CD14-positive monocyte (primary cell): Measurements from ENCODE around the gene HMCN1. TPM values are rescaled to one million over a fixed set of nuclear protein-coding genes. Genes with fewer than 3 reads are reported as not detected.

ENCODE experiments used
- DNase-seq, 3 donors: peaks; one replicate each; pipeline ENCODE4 v3.0.0-alpha.2; 2011 to 2022
- H2AFZ ChIP-seq: 2 replicates; pipeline ENCODE4 v1.6.0; 2012; ENCODE audit warnings: mild to moderate bottlenecking, low read depth, low read length, inconsistent platforms; ENCODE audit not compliant: insufficient read depth, poor library complexity, severe bottlenecking
- H3K27ac ChIP-seq, 2 donors: 1 replicate in 1 of 2; 2 replicates in 1 of 2; pipeline ENCODE4 v1.5.1; 2012 to 2013; ENCODE audit warnings: low read length in 2 of 2, control low read depth in 1 of 2, inconsistent platforms in 1 of 2, low read depth in 1 of 2, mild to moderate bottlenecking in 1 of 2
- H3K27me3 ChIP-seq, 2 donors: one replicate each; pipeline versions ENCODE4 v1.6.0 to v1.6.1; 2011 to 2013; ENCODE audit warnings: low read length in 2 of 2; ENCODE audit not compliant: control insufficient read depth in 2 of 2, insufficient read depth in 2 of 2
- H3K36me3 ChIP-seq, 2 donors: replicated peaks in 1 of 2; 1 replicate in 1 of 2; 2 replicates in 1 of 2; pipeline versions ENCODE4 v1.5.1 to v1.6.1; 2012 to 2013; ENCODE audit warnings: low read length in 2 of 2, control low read depth in 1 of 2, inconsistent platforms in 1 of 2, mild to moderate bottlenecking in 1 of 2; ENCODE audit not compliant: insufficient read depth in 2 of 2, control insufficient read depth in 1 of 2
- H3K4me1 ChIP-seq, 2 donors: 1 replicate in 1 of 2; 2 replicates in 1 of 2; pipeline versions ENCODE4 v1.5.1 to v1.6.1; 2012 to 2013; ENCODE audit warnings: low read length in 2 of 2, control low read depth in 1 of 2, inconsistent platforms in 1 of 2, mild to moderate bottlenecking in 1 of 2, moderate library complexity in 1 of 2; ENCODE audit not compliant: insufficient read depth in 2 of 2, control insufficient read depth in 1 of 2
- H3K4me2 ChIP-seq: replicated peaks from 2 replicates; pipeline ENCODE3; 2012; ENCODE audit warnings: low read length, moderate library complexity, mild to moderate bottlenecking; ENCODE audit not compliant: poor library complexity, severe bottlenecking; ENCODE audit errors: extremely low read depth
- H3K4me3 ChIP-seq, 3 experiments: fragments of 200-600 bp in 1 of 3; sonication (generic) in 1 of 3; replicated peaks in 1 of 3; 1 replicate in 2 of 3; 2 replicates in 1 of 3; pipeline ENCODE4 v1.5.1; 2011 to 2013; ENCODE audit warnings: low read length in 3 of 3, mild to moderate bottlenecking in 3 of 3, control low read depth in 2 of 3, low read depth in 2 of 3, inconsistent platforms in 1 of 3, moderate library complexity in 1 of 3
- H3K79me2 ChIP-seq: 2 replicates; pipeline ENCODE4 v1.6.0; 2012; ENCODE audit warnings: mild to moderate bottlenecking, control low read depth, inconsistent platforms, low read length, moderate library complexity; ENCODE audit not compliant: insufficient read depth
- H3K9ac ChIP-seq: 2 replicates; pipeline ENCODE4 v1.6.0; 2017; ENCODE audit warnings: low read length, mild to moderate bottlenecking; ENCODE audit not compliant: insufficient read depth, poor library complexity, severe bottlenecking
- H3K9me3 ChIP-seq, 2 donors: replicated peaks in 1 of 2; 1 replicate in 1 of 2; 2 replicates in 1 of 2; pipeline versions ENCODE4 v1.5.1 to v1.6.1; 2012 to 2013; ENCODE audit warnings: low read length in 2 of 2, control low read depth in 1 of 2; ENCODE audit not compliant: control insufficient read depth in 1 of 2, insufficient read depth in 1 of 2
- H4K20me1 ChIP-seq: 2 replicates; pipeline ENCODE4 v1.6.0; 2012; ENCODE audit warnings: mild to moderate bottlenecking, low read length, control low read depth, moderate library complexity; ENCODE audit not compliant: insufficient read depth
- H3K27ac Mint-ChIP-seq, 7 donors: one replicate each; pipeline ENCODE4 v1.8.0; 2020; ENCODE audit warnings: mild to moderate bottlenecking in 7 of 7, mixed read lengths in 7 of 7, moderate library complexity in 6 of 7, inconsistent platforms in 2 of 7
- H3K27me3 Mint-ChIP-seq, 3 donors: one replicate each; pipeline ENCODE4 v1.8.0; 2021 to 2022; ENCODE audit warnings: low read depth in 3 of 3, mild to moderate bottlenecking in 3 of 3, mixed read lengths in 3 of 3, moderate library complexity in 3 of 3, inconsistent platforms in 1 of 3
- H3K36me3 Mint-ChIP-seq, 2 donors: one replicate each; pipeline ENCODE4 v1.8.0; 2020; ENCODE audit warnings: mixed read lengths in 2 of 2, inconsistent platforms in 1 of 2, mild to moderate bottlenecking in 1 of 2
- H3K4me1 Mint-ChIP-seq: one replicate; pipeline ENCODE4 v1.8.0; 2020; ENCODE audit warnings: mild to moderate bottlenecking, mixed read lengths
- H3K4me3 Mint-ChIP-seq, 2 donors: one replicate each; pipeline ENCODE4 v1.8.0; 2020; ENCODE audit warnings: mild to moderate bottlenecking in 2 of 2, mixed read lengths in 2 of 2, moderate library complexity in 1 of 2
- H3K9me3 Mint-ChIP-seq, 7 donors: one replicate each; pipeline ENCODE4 v1.8.0; 2020 to 2022; ENCODE audit warnings: mixed read lengths in 7 of 7, mild to moderate bottlenecking in 6 of 7, moderate library complexity in 6 of 7, inconsistent platforms in 2 of 7
- WGBS: methylation state at CpG from one replicate; pipeline ENCODE4 v1.1.5; 2013; ENCODE audit warnings: missing lambda C conversion rate; ENCODE audit not compliant: insufficient coverage; 5-methylcytosine and 5-hydroxymethylcytosine counted together
- intact Hi-C, 2 donors: fragments of 100-400 bp; cut with micrococcal nuclease; formaldehyde crosslinking; loops; one replicate each; pipeline versions ENCODE4 v1.15.0 to v1.15.1; 2023
- polyA plus RNA-seq, 3 donors: library from polyadenylated mRNA; depleted of rRNA in 1 of 3; unstranded in 2 of 3; stranded (reverse) in 1 of 3; fragments of 300-500 nt in 2 of 3; fragments of >200 nt in 1 of 3; fragmentation: Illumina TruSeq in 2 of 3; gene quantifications; 1 replicate in 2 of 3; 2 replicates in 1 of 3; pipeline ENCODE4 v1.2.3, GENCODE V29; 2012 to 2021
- TF ChIP-seq, protein P1 (sequence below): fragments of 200-600 bp; IDR thresholded peaks from one replicate; pipeline ENCODE4 v1.8.0; 2022; ENCODE audit warnings: antibody characterized with exemption, mild to moderate bottlenecking

Gene HMCN1
- polyA plus RNA-seq, 3 donors = not detected

DNA sequence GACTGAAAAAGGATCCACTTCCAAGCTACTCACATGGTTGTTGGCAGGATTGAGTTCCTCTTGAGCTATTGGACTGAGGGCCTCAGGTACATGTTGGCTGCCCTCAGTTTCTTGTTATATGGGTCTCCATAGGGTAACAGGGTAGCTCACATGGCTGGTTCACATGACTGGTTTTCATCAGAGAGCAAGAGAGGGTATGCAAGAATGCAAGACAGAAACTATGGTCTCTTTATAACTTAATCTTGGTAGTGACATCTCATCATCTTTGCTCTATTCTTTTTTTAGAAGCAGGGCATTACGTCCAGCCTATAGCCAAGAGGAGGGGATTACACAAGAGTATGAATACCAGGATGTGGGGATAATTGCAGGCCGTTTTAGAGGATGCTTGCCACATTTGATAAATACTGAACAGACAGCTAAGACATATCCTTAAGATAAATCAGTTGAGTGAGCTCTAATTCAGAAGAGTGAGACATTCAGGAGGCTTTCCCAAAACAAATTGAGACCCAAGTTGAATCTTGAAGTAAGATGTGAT lies 100.2 kb downstream of the HMCN1 start:
- intact Hi-C loops = no loop called here
- no peak for DNase-seq
- H3K27ac ChIP-seq = no peak overlapping the region
- H2AFZ ChIP-seq = no peak overlapping the region
- Mint-ChIP-seq H3K9me3 (peaks cover 0 to 4% (median 2%) of the 10 kb centered on the region in 7 donors), H3K36me3 (no peaks in the 10 kb centered on the region), H3K4me1 (no peaks in the 10 kb centered on the region), H3K27ac (no peak overlapping the region), H3K4me3 (no peak overlapping the region), H3K27me3 (peaks cover 0 to 3% (median 0%) of the 10 kb centered on the region in 3 donors)
- no peaks in the 10 kb centered on the region for H3K36me3 ChIP-seq
- H3K4me2 ChIP-seq = no peak overlapping the region
- H3K4me3 ChIP-seq = no peak overlapping the region
- no peaks in the 10 kb centered on the region for H3K27me3 ChIP-seq
- H3K79me2 ChIP-seq = no peaks in the 10 kb centered on the region
- H4K20me1 ChIP-seq = no peaks in the 10 kb centered on the region
- H3K4me1 ChIP-seq = no peaks in the 10 kb centered on the region
- no peak overlapping the region for H3K9ac ChIP-seq
- TF ChIP-seq, protein P1, sequence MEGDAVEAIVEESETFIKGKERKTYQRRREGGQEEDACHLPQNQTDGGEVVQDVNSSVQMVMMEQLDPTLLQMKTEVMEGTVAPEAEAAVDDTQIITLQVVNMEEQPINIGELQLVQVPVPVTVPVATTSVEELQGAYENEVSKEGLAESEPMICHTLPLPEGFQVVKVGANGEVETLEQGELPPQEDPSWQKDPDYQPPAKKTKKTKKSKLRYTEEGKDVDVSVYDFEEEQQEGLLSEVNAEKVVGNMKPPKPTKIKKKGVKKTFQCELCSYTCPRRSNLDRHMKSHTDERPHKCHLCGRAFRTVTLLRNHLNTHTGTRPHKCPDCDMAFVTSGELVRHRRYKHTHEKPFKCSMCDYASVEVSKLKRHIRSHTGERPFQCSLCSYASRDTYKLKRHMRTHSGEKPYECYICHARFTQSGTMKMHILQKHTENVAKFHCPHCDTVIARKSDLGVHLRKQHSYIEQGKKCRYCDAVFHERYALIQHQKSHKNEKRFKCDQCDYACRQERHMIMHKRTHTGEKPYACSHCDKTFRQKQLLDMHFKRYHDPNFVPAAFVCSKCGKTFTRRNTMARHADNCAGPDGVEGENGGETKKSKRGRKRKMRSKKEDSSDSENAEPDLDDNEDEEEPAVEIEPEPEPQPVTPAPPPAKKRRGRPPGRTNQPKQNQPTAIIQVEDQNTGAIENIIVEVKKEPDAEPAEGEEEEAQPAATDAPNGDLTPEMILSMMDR = no peak
- WGBS = no CpG with 5 or more reads among the region's 2 CpGs
- H3K9me3 ChIP-seq = no peaks in the 10 kb centered on the region

DNA sequence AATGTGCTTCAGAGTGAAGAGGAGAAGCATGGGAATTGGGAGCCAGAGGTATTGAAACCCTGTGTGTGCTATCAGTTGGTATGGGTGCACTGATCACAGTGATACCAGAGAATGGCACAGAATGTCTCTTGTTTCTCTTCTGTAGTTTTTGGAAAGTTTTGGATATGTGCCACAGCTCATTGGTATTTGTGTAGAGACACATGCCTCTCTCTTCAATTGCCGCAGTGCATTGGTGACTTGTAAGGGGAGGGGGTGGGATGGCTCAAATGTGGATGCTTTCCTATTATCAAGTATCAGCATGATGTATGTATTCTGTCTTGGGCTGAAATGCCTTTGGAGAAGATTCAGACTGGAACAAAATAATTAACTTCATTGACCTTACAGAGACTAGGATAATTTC lies 101.0 kb downstream of the HMCN1 start:
- TF ChIP-seq, protein P1 = no peak
- H3K79me2 ChIP-seq = no peaks in the 10 kb centered on the region
- no peak overlapping the region for H3K4me3 ChIP-seq
- Mint-ChIP-seq H3K4me3 (no peak overlapping the region), H3K9me3 (peaks cover 0 to 3% (median 0%) of the 10 kb centered on the region in 7 donors), H3K36me3 (no peaks in the 10 kb centered on the region), H3K27me3 (peaks cover 0 to 3% (median 0%) of the 10 kb centered on the region in 3 donors), H3K4me1 (no peaks in the 10 kb centered on the region), H3K27ac (no peak overlapping the region)
- intact Hi-C loops = no loop called here
- no peaks in the 10 kb centered on the region for H4K20me1 ChIP-seq
- H3K9me3 ChIP-seq = no peaks in the 10 kb centered on the region
- no peaks in the 10 kb centered on the region for H3K4me1 ChIP-seq
- H3K36me3 ChIP-seq = no peaks in the 10 kb centered on the region
- WGBS = no CpG with 5 or more reads among the region's 1 CpG
- no peak overlapping the region for H2AFZ ChIP-seq
- H3K9ac ChIP-seq = no peak overlapping the region
- no peak overlapping the region for H3K27ac ChIP-seq
- H3K27me3 ChIP-seq = no peaks in the 10 kb centered on the region
- no peak overlapping the region for H3K4me2 ChIP-seq
- no peak for DNase-seq
